GOT3 (cell line): ENCODE results near the gene KLHL40.

ENCODE experiments used
- DNase-seq: peaks from one replicate; lab custom pipeline; 2025; ENCODE audit warnings: mixed read lengths; lab: John Stamatoyannopoulos, UW

KLHL40 gene

GRCh38 chr3:42657675-42658074 lies 27.7 kb upstream of the KLHL40 start:
- DNase-seq: no peak

GRCh38 chr3:42658091-42658770 lies 27.1 kb upstream of the KLHL40 start:
- no peak for DNase-seq

- DNase-seq: no peak
Observed at GRCh38 chr3:42658771-42659390, 26.5 kb upstream of the KLHL40 start.

GRCh38 chr3:42659451-42660130 lies 25.7 kb upstream of the KLHL40 start:
- no peak for DNase-seq

- DNase-seq: no peak
Observed at GRCh38 chr3:42660131-42660715, 25.1 kb upstream of the KLHL40 start.

GRCh38 chr3:42660898-42661297 lies 24.4 kb upstream of the KLHL40 start:
- no peak for DNase-seq

GRCh38 chr3:42661593-42662022 lies 23.7 kb upstream of the KLHL40 start:
- DNase-seq: no peak

- DNase-seq: no peak
Observed at GRCh38 chr3:42662037-42662812, 23.1 kb upstream of the KLHL40 start.

- DNase-seq: no peak
Observed at GRCh38 chr3:42662813-42663535, 22.4 kb upstream of the KLHL40 start.

- DNase-seq: no peak
Observed at GRCh38 chr3:42663581-42664437, 21.5 kb upstream of the KLHL40 start.

GRCh38 chr3:42664438-42664803 lies 20.9 kb upstream of the KLHL40 start:
- DNase-seq: no peak

GRCh38 chr3:42665050-42665878 lies 20.1 kb upstream of the KLHL40 start:
- DNase-seq: no peak

- no peak for DNase-seq
Observed at GRCh38 chr3:42666022-42666421, 19.3 kb upstream of the KLHL40 start.

GRCh38 chr3:42666577-42666998 lies 18.7 kb upstream of the KLHL40 start:
- DNase-seq: no peak

- DNase-seq: no peak
Observed at GRCh38 chr3:42667096-42667522, 18.2 kb upstream of the KLHL40 start.

GRCh38 chr3:42667523-42668412 lies 17.6 kb upstream of the KLHL40 start:
- no peak for DNase-seq

GRCh38 chr3:42668413-42668760 lies 16.9 kb upstream of the KLHL40 start:
- no peak for DNase-seq

GRCh38 chr3:42668793-42669217 lies 16.5 kb upstream of the KLHL40 start:
- DNase-seq: no peak
